GM12878 (cell line): ENCODE measurements around the gene VAV2. TPM values are rescaled to one million over a fixed set of nuclear protein-coding genes. Genes with fewer than 3 reads are reported as not detected.
A peak's percentile ranks its signal among the peaks of the same experiment; 100 is the strongest.

ENCODE experiments used
- EED ChIP-seq: sonication (generic); IDR thresholded peaks from 2 replicates; pipeline ENCODE4 v1.6.1; 2016; ENCODE audit warnings: antibody characterized with exemption, low read depth
- EP300 ChIP-seq, 2 experiments: fragments of 150-350 bp in 1 of 2; IDR thresholded peaks; 2 replicates each; pipeline ENCODE4 v1.6.1; 2011 to 2012; ENCODE audit warnings: low read depth in 2 of 2, low read length in 2 of 2, borderline replicate concordance in 1 of 2, improper control_type of control experiment in 1 of 2, inconsistent platforms in 1 of 2; ENCODE audit not compliant: control insufficient read depth in 1 of 2
- MTA2 ChIP-seq: fragments of 450-650 bp; IDR thresholded peaks from 2 replicates; pipeline ENCODE4 v1.6.1; 2016; ENCODE audit warnings: low read depth, mild to moderate bottlenecking, moderate library complexity
- NR2C1 ChIP-seq: fragments of 450-650 bp; IDR thresholded peaks from 2 replicates; pipeline ENCODE4 v1.6.1; 2017; ENCODE audit warnings: antibody characterized with exemption, mild to moderate bottlenecking, moderate library complexity
- PAX5 ChIP-seq: IDR thresholded peaks from 2 replicates; pipeline ENCODE4 v1.6.1; 2011; ENCODE audit warnings: low read depth, low read length, borderline replicate concordance
- polyA plus RNA-seq, 11 experiments: library from polyadenylated mRNA; depleted of rRNA in 4 of 11; unstranded in 6 of 11; stranded (reverse) in 5 of 11; fragments of >200 nt; fragmentation: Nextera tagmentation in 4 of 11; fragmentation: Illumina TruSeq in 1 of 11; extraction: Ambion mirVana in 4 of 11; extraction: Trizol in 1 of 11; gene quantifications; 1 replicate in 1 of 11; 2 replicates in 10 of 11; pipeline versions ENCODE4 v1.2.1 to v1.2.3, GENCODE V29; 2011 to 2016; ENCODE audit warnings: inconsistent platforms in 2 of 11, missing spikeins in 2 of 11, low read depth in 1 of 11
- total RNA-seq, 4 experiments: library from RNA; depleted of rRNA in 3 of 4; stranded (reverse); fragments of >200 nt in 3 of 4; fragmentation: Illumina TruSeq in 1 of 4; extraction: Trizol in 1 of 4; gene quantifications; 2 replicates each; pipeline versions ENCODE4 v1.2.1 to v1.2.3, GENCODE V29; 2013 to 2021
- TF ChIP-seq, protein P1 (sequence below): fragments of 450-650 bp; IDR thresholded peaks from 2 replicates; pipeline ENCODE4 v1.6.1; 2017; ENCODE audit warnings: low read depth, mild to moderate bottlenecking, moderate library complexity
- TF ChIP-seq, protein P2 (sequence below): fragments of 450-650 bp; IDR thresholded peaks from 2 replicates; pipeline ENCODE4 v1.6.1; 2016; ENCODE audit warnings: mild to moderate bottlenecking

VAV2 gene
- total and polyA plus RNA-seq, 10 of the 15 experiments (the other 5 are each of a cell fraction or from before 2014, with no cell fraction given): 0.13 to 43.9 (median 16.9) TPM

DNA sequence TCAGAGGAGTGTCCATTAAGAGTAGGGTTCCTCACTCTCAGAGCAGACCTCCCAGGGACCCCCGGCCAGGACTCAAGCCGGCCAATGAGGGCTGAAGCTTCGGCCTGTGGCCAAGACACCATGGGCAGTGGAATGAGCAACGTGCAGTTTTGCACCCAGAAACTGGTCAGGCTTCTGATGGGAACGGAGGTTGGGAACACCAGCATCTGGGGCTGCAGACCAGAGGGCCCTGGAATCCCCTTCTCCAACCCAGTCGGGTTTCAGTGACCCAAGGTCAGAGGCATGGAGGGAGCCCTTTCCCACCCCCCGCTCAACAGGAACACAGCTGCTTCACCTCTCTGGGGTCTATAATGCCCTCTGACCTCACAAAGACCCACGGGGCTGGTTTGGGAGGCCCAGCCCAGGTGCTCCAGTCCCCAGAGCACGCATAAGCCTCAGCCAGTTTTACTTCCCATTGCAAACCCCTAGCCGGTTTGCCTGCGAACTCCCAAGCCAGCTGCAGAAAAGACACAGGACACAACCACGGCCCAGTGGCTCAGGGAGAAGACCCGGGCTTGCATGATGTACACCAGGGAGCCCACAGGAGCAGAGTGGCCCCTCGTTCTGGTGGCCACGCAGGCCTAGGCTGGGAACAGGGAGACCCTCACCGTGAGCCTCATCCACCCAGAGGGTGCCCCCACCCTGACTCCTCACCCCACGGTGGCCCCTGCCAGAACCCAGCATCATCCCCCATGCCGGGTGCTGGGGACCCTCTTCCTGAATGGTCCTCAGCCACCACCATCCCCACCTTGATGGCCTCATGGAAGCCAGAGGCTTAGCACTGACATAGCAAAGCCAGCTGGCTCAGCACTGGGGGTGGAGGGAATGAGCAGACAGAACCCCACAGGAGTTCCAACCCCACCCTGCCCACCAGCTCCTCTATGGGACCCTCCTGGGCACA, 30.6 kb downstream of the VAV2 start (continued):
- TF ChIP-seq, protein P1, sequence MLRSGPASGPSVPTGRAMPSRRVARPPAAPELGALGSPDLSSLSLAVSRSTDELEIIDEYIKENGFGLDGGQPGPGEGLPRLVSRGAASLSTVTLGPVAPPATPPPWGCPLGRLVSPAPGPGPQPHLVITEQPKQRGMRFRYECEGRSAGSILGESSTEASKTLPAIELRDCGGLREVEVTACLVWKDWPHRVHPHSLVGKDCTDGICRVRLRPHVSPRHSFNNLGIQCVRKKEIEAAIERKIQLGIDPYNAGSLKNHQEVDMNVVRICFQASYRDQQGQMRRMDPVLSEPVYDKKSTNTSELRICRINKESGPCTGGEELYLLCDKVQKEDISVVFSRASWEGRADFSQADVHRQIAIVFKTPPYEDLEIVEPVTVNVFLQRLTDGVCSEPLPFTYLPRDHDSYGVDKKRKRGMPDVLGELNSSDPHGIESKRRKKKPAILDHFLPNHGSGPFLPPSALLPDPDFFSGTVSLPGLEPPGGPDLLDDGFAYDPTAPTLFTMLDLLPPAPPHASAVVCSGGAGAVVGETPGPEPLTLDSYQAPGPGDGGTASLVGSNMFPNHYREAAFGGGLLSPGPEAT: 0 out of 2 replicates have a peak, but pooled peaks have one; percentile 20
- TF ChIP-seq NR2C1: peak; percentile 48; the same call in 1 of the 2 replicates
- peak; percentile 41 for TF ChIP-seq MTA2
- TF ChIP-seq, protein P2, sequence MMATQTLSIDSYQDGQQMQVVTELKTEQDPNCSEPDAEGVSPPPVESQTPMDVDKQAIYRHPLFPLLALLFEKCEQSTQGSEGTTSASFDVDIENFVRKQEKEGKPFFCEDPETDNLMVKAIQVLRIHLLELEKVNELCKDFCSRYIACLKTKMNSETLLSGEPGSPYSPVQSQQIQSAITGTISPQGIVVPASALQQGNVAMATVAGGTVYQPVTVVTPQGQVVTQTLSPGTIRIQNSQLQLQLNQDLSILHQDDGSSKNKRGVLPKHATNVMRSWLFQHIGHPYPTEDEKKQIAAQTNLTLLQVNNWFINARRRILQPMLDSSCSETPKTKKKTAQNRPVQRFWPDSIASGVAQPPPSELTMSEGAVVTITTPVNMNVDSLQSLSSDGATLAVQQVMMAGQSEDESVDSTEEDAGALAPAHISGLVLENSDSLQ: no peak
- TF ChIP-seq EP300 (IDR thresholded peaks at IDR 0.05; ENCODE audit: borderline replicate concordance in 1 of 2, control insufficient read depth in 1 of 2, low read depth in 2 of 2, low read length in 2 of 2): peak in 1 of 2 experiments; percentile 42; a peak in 1 of 4 replicates
- TF ChIP-seq PAX5: no peak
- TF ChIP-seq EED: peak; percentile 85
